Hepatocyte (in vitro differentiated cells): ENCODE measurements around the gene IL1RN. TPM values are rescaled to one million over a fixed set of nuclear protein-coding genes. Genes with fewer than 3 reads are reported as not detected.
"Not testable (repeated sequence)": the region's sequence is repeated elsewhere in the genome, so short reads cannot be mapped to it uniquely, and the experiment has no call there.

Experiments
- DNase-seq: peaks from one replicate; pipeline ENCODE4 v3.0.0-alpha.2; 2016; ENCODE audit warnings: low spot score
- H2AFZ ChIP-seq: fragments of 200-600 bp; sonication (generic); 2 replicates; pipeline ENCODE4 v1.6.0; 2016; ENCODE audit warnings: antibody characterized with exemption, mild to moderate bottlenecking
- H3K27ac ChIP-seq: fragments of 200-600 bp; sonication (generic); 2 replicates; pipeline ENCODE4 v1.5.1; 2016; ENCODE audit warnings: mild to moderate bottlenecking
- H3K27me3 ChIP-seq: fragments of 200-600 bp; sonication (generic); 2 replicates; pipeline ENCODE4 v1.6.1; 2016
- H3K36me3 ChIP-seq: fragments of 200-600 bp; sonication (generic); replicated peaks from 2 replicates; pipeline ENCODE4 v1.5.1; 2016; ENCODE audit warnings: low read depth; ENCODE audit not compliant: insufficient read depth
- H3K4me1 ChIP-seq: fragments of 200-600 bp; sonication (generic); 2 replicates; pipeline ENCODE4 v1.5.1; 2016; ENCODE audit warnings: mild to moderate bottlenecking, moderate library complexity; ENCODE audit not compliant: insufficient read depth
- H3K4me2 ChIP-seq: fragments of 200-600 bp; sonication (generic); 2 replicates; pipeline ENCODE4 v1.6.0; 2016
- H3K4me3 ChIP-seq: fragments of 200-600 bp; sonication (generic); 2 replicates; pipeline ENCODE4 v1.5.1; 2016; ENCODE audit warnings: mild to moderate bottlenecking
- H3K79me2 ChIP-seq: fragments of 200-600 bp; sonication (generic); 2 replicates; pipeline ENCODE4 v1.6.0; 2017; ENCODE audit warnings: mild to moderate bottlenecking
- H3K9me2 ChIP-seq: fragments of 200-600 bp; sonication (generic); replicated peaks from 2 replicates; pipeline ENCODE4 v1.6.0; 2017; ENCODE audit warnings: mild to moderate bottlenecking; ENCODE audit not compliant: insufficient read depth
- H3K9me3 ChIP-seq: fragments of 200-600 bp; sonication (generic); 2 replicates; pipeline ENCODE4 v1.5.1; 2016; ENCODE audit warnings: low read depth, mild to moderate bottlenecking
- H4K20me1 ChIP-seq: fragments of 200-600 bp; sonication (generic); 2 replicates; pipeline ENCODE4 v1.6.0; 2016; ENCODE audit warnings: mild to moderate bottlenecking; ENCODE audit not compliant: insufficient read depth, poor library complexity, severe bottlenecking
- CTCF ChIP-seq: fragments of 200-600 bp; sonication (generic); IDR thresholded peaks from 2 replicates; pipeline ENCODE4 v1.5.1; 2016; ENCODE audit warnings: antibody characterized with exemption, mild to moderate bottlenecking; ENCODE audit not compliant: poor library complexity
- EZH2 ChIP-seq: fragments of 200-600 bp; sonication (generic); IDR thresholded peaks from 2 replicates; pipeline ENCODE4 v1.6.1; 2016; ENCODE audit warnings: antibody characterized with exemption, mild to moderate bottlenecking, borderline replicate concordance
- EZH2phosphoT487 ChIP-seq: fragments of 200-600 bp; sonication (generic); IDR thresholded peaks from one replicate; pipeline ENCODE4 v1.6.1; 2018; ENCODE audit warnings: antibody characterized with exemption, mild to moderate bottlenecking, low read depth, moderate library complexity; ENCODE audit not compliant: unreplicated experiment, severe bottlenecking
- WGBS: methylation state at CpG from one replicate; pipeline ENCODE4 v1.1.6; 2016; ENCODE audit warnings: low lambda C conversion rate; ENCODE audit errors: missing lambda C conversion rate; 5-methylcytosine and 5-hydroxymethylcytosine counted together
- polyA plus RNA-seq: library from polyadenylated mRNA; unstranded; fragments of >200 nt; fragmentation: Nextera tagmentation; extraction: Ambion mirVana; gene quantifications from 2 replicates; pipeline ENCODE4 v1.2.1, GENCODE V29; 2016
- total RNA-seq: library from RNA; depleted of rRNA; stranded (reverse); fragments of >200 nt; gene quantifications from 2 replicates; pipeline ENCODE4 v1.2.3, GENCODE V29; 2014

IL1RN gene
- total and polyA plus RNA-seq, 2 experiments from 2014 or later, result 3.1 to 7.3 TPM

GRCh38 chr2:113093613-113093977 lies 33.8 kb upstream of the IL1RN start:
- WGBS, result 36% methylated on average over 2 of the region's 2 CpGs
- Histone ChIP-seq H3K79me2 (no peaks in the 10 kb centered on the region), H3K4me2 (no peak overlapping the region), H3K9me2 (no peaks in the 10 kb centered on the region), H3K4me1 (no peaks in the 10 kb centered on the region), H4K20me1 (no peaks in the 10 kb centered on the region), H3K9me3 (no peaks in the 10 kb centered on the region), H2AFZ (no peak overlapping the region), H3K36me3 (no peaks in the 10 kb centered on the region), H3K27me3 (peaks cover 6% of the 10 kb centered on the region), H3K4me3 (no peak overlapping the region), H3K27ac (no peak overlapping the region)
- TF ChIP-seq EZH2phosphoT487 (no peak), CTCF (no peak), EZH2 (no peak)
- no peak for DNase-seq

GRCh38 chr2:113096306-113096705 lies 31.1 kb upstream of the IL1RN start:
- H3K9me2 ChIP-seq, H3K4me1 ChIP-seq, H3K9me3 ChIP-seq, DNase-seq, H3K4me3 ChIP-seq, H3K36me3 ChIP-seq, H3K4me2 ChIP-seq, H3K27ac ChIP-seq, H3K79me2 ChIP-seq, H3K27me3 ChIP-seq, H2AFZ ChIP-seq, H4K20me1 ChIP-seq: not testable (repeated sequence)
- 96% methylated on average over 7 of the region's 14 CpGs for WGBS

GRCh38 chr2:113096842-113097618 lies 30.4 kb upstream of the IL1RN start:
- H3K9me3 ChIP-seq, H4K20me1 ChIP-seq, H3K27ac ChIP-seq, H3K4me2 ChIP-seq, H2AFZ ChIP-seq, H3K79me2 ChIP-seq, DNase-seq, H3K9me2 ChIP-seq, H3K27me3 ChIP-seq, H3K4me1 ChIP-seq, H3K36me3 ChIP-seq, H3K4me3 ChIP-seq: not testable (repeated sequence)
- 78% methylated on average over 2 of the region's 2 CpGs for WGBS

GRCh38 chr2:113098041-113098440 lies 29.4 kb upstream of the IL1RN start:
- no peak overlapping the region for H3K4me3 ChIP-seq
- no peak for DNase-seq

More at GRCh38 chr2:113098041-113098440, 29.4 kb upstream of the IL1RN start:
- Histone ChIP-seq H2AFZ (no peak overlapping the region), H4K20me1 (no peaks in the 10 kb centered on the region), H3K4me2 (no peak overlapping the region), H3K36me3 (no peaks in the 10 kb centered on the region), H3K79me2 (no peaks in the 10 kb centered on the region), H3K27me3 (no peaks in the 10 kb centered on the region), H3K9me3 (no peaks in the 10 kb centered on the region), H3K4me1 (no peaks in the 10 kb centered on the region), H3K9me2 (no peaks in the 10 kb centered on the region), H3K27ac (no peak overlapping the region)
- TF ChIP-seq CTCF (no peak), EZH2phosphoT487 (no peak), EZH2 (no peak)
- 97% methylated on average over 4 of the region's 4 CpGs for WGBS
